ENCODE measurements around the gene ASXL3.

The ASXL3 gene

GRCh38 chr18:33665187-33665586 is 87.2 kb downstream of the ASXL3 start:
- H3K9ac ChIP-seq (ENCODE audit: low read depth, low read length) = no peak overlapping the region
- H3K27me3 ChIP-seq (ENCODE audit: control insufficient read depth, insufficient read depth, low read length) = peaks cover 6% of the 10 kb centered on the region
- H3K4me3 ChIP-seq (ENCODE audit: low read length) = no peak overlapping the region
- no peak overlapping the region for H3K4me2 ChIP-seq (ENCODE audit: low read length)
- H3K36me3 ChIP-seq (ENCODE audit: insufficient read depth, low read length) = no peaks in the 10 kb centered on the region
- no peaks in the 10 kb centered on the region for H3K9me3 ChIP-seq (replicated peaks; ENCODE audit: low read length)
- no peaks in the 10 kb centered on the region for H3K4me1 ChIP-seq (ENCODE audit: control insufficient read depth, insufficient read depth, low read length)

DNA sequence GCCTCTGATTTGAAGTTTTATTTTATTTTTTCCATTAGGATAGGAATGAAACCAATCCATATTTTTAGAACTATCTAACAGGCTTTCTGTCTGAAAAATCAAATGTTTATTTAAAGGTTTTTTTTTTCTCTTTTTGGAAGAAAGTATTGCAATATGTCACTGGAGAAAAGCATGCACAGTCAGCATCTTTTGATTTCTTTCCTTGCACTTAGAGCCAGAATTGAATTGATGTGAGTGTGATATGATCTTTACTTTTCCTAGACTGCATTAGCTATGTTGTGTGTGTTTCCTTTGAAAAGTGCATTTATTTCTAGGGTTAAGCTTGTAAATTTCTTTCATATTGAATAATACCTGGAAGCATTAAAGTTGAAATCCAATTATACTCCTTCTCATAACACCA is 87.6 kb downstream of the ASXL3 start:
- Histone ChIP-seq H3K4me2 (ENCODE audit: low read length) (no peak overlapping the region), H3K9me3 (replicated peaks; ENCODE audit: low read length) (no peaks in the 10 kb centered on the region), H3K9ac (ENCODE audit: low read depth, low read length) (no peak overlapping the region), H3K4me1 (ENCODE audit: control insufficient read depth, insufficient read depth, low read length) (no peaks in the 10 kb centered on the region), H3K4me3 (ENCODE audit: low read length) (no peak overlapping the region), H3K36me3 (ENCODE audit: insufficient read depth, low read length) (no peaks in the 10 kb centered on the region), H3K27me3 (ENCODE audit: control insufficient read depth, insufficient read depth, low read length) (peaks cover 4% of the 10 kb centered on the region)

- H3K4me1 ChIP-seq (ENCODE audit: control insufficient read depth, insufficient read depth, low read length) = no peaks in the 10 kb centered on the region
- H3K9ac ChIP-seq (ENCODE audit: low read depth, low read length) = no peak overlapping the region
- H3K4me3 ChIP-seq (ENCODE audit: low read length) = no peak overlapping the region
- H3K4me2 ChIP-seq (ENCODE audit: low read length) = no peak overlapping the region
- no peaks in the 10 kb centered on the region for H3K9me3 ChIP-seq (replicated peaks; ENCODE audit: low read length)
- H3K36me3 ChIP-seq (ENCODE audit: insufficient read depth, low read length) = no peaks in the 10 kb centered on the region
- peaks cover 3% of the 10 kb centered on the region for H3K27me3 ChIP-seq (ENCODE audit: control insufficient read depth, insufficient read depth, low read length)
Measured at GRCh38 chr18:33666915-33667314, 88.9 kb downstream of the ASXL3 start.

DNA sequence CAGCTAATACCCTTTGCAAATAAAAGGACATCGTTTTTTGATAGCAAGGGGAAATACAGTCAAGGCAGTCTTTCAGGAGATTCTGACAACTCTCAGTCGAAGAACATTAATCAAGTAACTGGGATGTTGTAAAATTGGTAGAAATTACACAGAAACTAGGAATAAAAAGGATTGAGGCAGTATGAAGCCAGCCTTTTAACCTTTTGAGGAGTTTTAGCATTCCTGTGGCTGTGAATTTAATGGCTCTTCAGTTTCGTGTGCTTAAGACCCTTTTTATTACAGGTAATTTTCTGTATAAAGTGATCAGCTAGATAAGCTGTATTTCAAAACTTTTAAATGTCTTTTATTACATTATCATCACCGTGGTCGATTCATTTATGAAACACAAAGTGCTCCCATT is 91.6 kb downstream of the ASXL3 start:
- H3K4me3 ChIP-seq (ENCODE audit: low read length) = no peak overlapping the region
- no peak overlapping the region for H3K9ac ChIP-seq (ENCODE audit: low read depth, low read length)
- H3K9me3 ChIP-seq (replicated peaks; ENCODE audit: low read length) = no peaks in the 10 kb centered on the region
- H3K4me2 ChIP-seq (ENCODE audit: low read length) = no peak overlapping the region
- no peaks in the 10 kb centered on the region for H3K27me3 ChIP-seq (ENCODE audit: control insufficient read depth, insufficient read depth, low read length)
- no peaks in the 10 kb centered on the region for H3K36me3 ChIP-seq (ENCODE audit: insufficient read depth, low read length)
- no peaks in the 10 kb centered on the region for H3K4me1 ChIP-seq (ENCODE audit: control insufficient read depth, insufficient read depth, low read length)

- Histone ChIP-seq H3K9me3 (replicated peaks; ENCODE audit: low read length) (no peaks in the 10 kb centered on the region), H3K36me3 (ENCODE audit: insufficient read depth, low read length) (no peaks in the 10 kb centered on the region), H3K4me3 (ENCODE audit: low read length) (no peak overlapping the region), H3K4me1 (ENCODE audit: control insufficient read depth, insufficient read depth, low read length) (no peaks in the 10 kb centered on the region), H3K9ac (ENCODE audit: low read depth, low read length) (no peak overlapping the region), H3K27me3 (ENCODE audit: control insufficient read depth, insufficient read depth, low read length) (no peaks in the 10 kb centered on the region), H3K4me2 (ENCODE audit: low read length) (no peak overlapping the region)
Measured at GRCh38 chr18:33670029-33670428, 92.0 kb downstream of the ASXL3 start.

- Histone ChIP-seq H3K9me3 (replicated peaks; ENCODE audit: low read length) (no peaks in the 10 kb centered on the region), H3K4me1 (ENCODE audit: control insufficient read depth, insufficient read depth, low read length) (no peaks in the 10 kb centered on the region), H3K4me3 (ENCODE audit: low read length) (no peak overlapping the region), H3K4me2 (ENCODE audit: low read length) (no peak overlapping the region), H3K36me3 (ENCODE audit: insufficient read depth, low read length) (no peaks in the 10 kb centered on the region), H3K9ac (ENCODE audit: low read depth, low read length) (no peak overlapping the region), H3K27me3 (ENCODE audit: control insufficient read depth, insufficient read depth, low read length) (no peaks in the 10 kb centered on the region)
Measured at GRCh38 chr18:33673689-33674088, 95.7 kb downstream of the ASXL3 start.

DNA sequence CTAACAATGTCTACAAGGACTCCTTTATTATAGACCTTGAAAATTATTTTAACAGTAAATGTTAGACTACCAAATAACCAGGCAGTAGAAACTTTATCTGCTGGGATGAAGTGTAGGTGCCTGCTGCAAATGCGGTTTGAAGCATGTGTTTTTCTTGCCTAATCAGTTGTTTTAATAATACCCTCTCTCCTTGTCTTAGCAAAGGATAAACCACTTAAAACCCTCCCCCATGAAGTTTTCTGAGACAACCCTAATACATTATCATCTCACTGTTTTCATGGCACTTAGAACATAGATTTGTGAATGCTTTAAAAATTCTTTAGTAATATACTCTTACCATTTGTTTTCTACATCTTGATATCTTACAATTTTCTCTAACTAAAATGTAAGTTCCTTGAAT is 98.6 kb downstream of the ASXL3 start:
- no peak overlapping the region for H3K4me3 ChIP-seq (ENCODE audit: low read length)
- no peaks in the 10 kb centered on the region for H3K27me3 ChIP-seq (ENCODE audit: control insufficient read depth, insufficient read depth, low read length)
- no peaks in the 10 kb centered on the region for H3K4me1 ChIP-seq (ENCODE audit: control insufficient read depth, insufficient read depth, low read length)
- H3K4me2 ChIP-seq (ENCODE audit: low read length) = no peak overlapping the region
- H3K9ac ChIP-seq (ENCODE audit: low read depth, low read length) = no peak overlapping the region
- H3K9me3 ChIP-seq (replicated peaks; ENCODE audit: low read length) = no peaks in the 10 kb centered on the region
- H3K36me3 ChIP-seq (ENCODE audit: insufficient read depth, low read length) = no peaks in the 10 kb centered on the region

- no peaks in the 10 kb centered on the region for H3K36me3 ChIP-seq (ENCODE audit: insufficient read depth, low read length)
- H3K4me3 ChIP-seq (ENCODE audit: low read length) = no peak overlapping the region
- H3K9me3 ChIP-seq (replicated peaks; ENCODE audit: low read length) = no peaks in the 10 kb centered on the region
- H3K4me1 ChIP-seq (ENCODE audit: control insufficient read depth, insufficient read depth, low read length) = no peaks in the 10 kb centered on the region
- no peak overlapping the region for H3K4me2 ChIP-seq (ENCODE audit: low read length)
- H3K9ac ChIP-seq (ENCODE audit: low read depth, low read length) = no peak overlapping the region
- H3K27me3 ChIP-seq (ENCODE audit: control insufficient read depth, insufficient read depth, low read length) = no peaks in the 10 kb centered on the region
Measured at GRCh38 chr18:33677891-33678290, 99.9 kb downstream of the ASXL3 start.

GRCh38 chr18:33682436-33682835 is 104.4 kb downstream of the ASXL3 start:
- H3K9ac ChIP-seq (ENCODE audit: low read depth, low read length) = no peak overlapping the region
- H3K4me3 ChIP-seq (ENCODE audit: low read length) = no peak overlapping the region
- peaks cover 5% of the 10 kb centered on the region for H3K27me3 ChIP-seq (ENCODE audit: control insufficient read depth, insufficient read depth, low read length)
- no peak overlapping the region for H3K4me2 ChIP-seq (ENCODE audit: low read length)
- H3K36me3 ChIP-seq (ENCODE audit: insufficient read depth, low read length) = no peaks in the 10 kb centered on the region
- no peaks in the 10 kb centered on the region for H3K4me1 ChIP-seq (ENCODE audit: control insufficient read depth, insufficient read depth, low read length)
- no peaks in the 10 kb centered on the region for H3K9me3 ChIP-seq (replicated peaks; ENCODE audit: low read length)

GRCh38 chr18:33694593-33694992 is 116.6 kb downstream of the ASXL3 start:
- Histone ChIP-seq H3K9me3 (replicated peaks; ENCODE audit: low read length) (no peaks in the 10 kb centered on the region), H3K4me3 (ENCODE audit: low read length) (no peak overlapping the region), H3K4me1 (ENCODE audit: control insufficient read depth, insufficient read depth, low read length) (no peaks in the 10 kb centered on the region), H3K9ac (ENCODE audit: low read depth, low read length) (no peak overlapping the region), H3K36me3 (ENCODE audit: insufficient read depth, low read length) (no peaks in the 10 kb centered on the region), H3K27me3 (ENCODE audit: control insufficient read depth, insufficient read depth, low read length) (peaks cover 6% of the 10 kb centered on the region), H3K4me2 (ENCODE audit: low read length) (no peak overlapping the region)

GRCh38 chr18:33696332-33697162 is 118.5 kb downstream of the ASXL3 start:
- H3K27me3 ChIP-seq (ENCODE audit: control insufficient read depth, insufficient read depth, low read length) = peaks cover 6% of the 10 kb centered on the region
- no peak overlapping the region for H3K4me3 ChIP-seq (ENCODE audit: low read length)
- no peaks in the 10 kb centered on the region for H3K36me3 ChIP-seq (ENCODE audit: insufficient read depth, low read length)
- no peak overlapping the region for H3K4me2 ChIP-seq (ENCODE audit: low read length)
- H3K9ac ChIP-seq (ENCODE audit: low read depth, low read length) = no peak overlapping the region
- no peaks in the 10 kb centered on the region for H3K9me3 ChIP-seq (replicated peaks; ENCODE audit: low read length)
- H3K4me1 ChIP-seq (ENCODE audit: control insufficient read depth, insufficient read depth, low read length) = no peaks in the 10 kb centered on the region

DNA sequence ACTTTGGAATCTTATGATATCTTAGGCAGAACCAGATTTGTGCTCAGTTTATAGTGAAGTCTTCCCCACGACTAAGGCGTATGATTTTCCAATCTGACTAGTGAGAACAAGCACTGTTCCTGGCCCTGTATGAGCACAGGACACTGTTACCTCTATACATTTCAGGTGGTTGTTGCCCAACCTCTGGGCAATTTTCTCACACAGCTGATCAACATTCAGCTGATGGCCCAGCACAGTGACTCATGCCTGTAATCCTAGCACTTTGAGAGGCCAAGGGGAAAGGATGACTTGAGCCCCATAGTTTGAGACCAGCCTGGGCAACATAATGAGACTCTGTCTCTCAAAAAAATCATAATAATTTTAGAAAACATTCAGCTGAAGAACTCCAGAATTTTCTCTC is 119.5 kb downstream of the ASXL3 start:
- no peak overlapping the region for H3K9ac ChIP-seq (ENCODE audit: low read depth, low read length)
- H3K4me3 ChIP-seq (ENCODE audit: low read length) = no peak overlapping the region
- no peaks in the 10 kb centered on the region for H3K4me1 ChIP-seq (ENCODE audit: control insufficient read depth, insufficient read depth, low read length)
- peaks cover 6% of the 10 kb centered on the region for H3K27me3 ChIP-seq (ENCODE audit: control insufficient read depth, insufficient read depth, low read length)
- H3K9me3 ChIP-seq (replicated peaks; ENCODE audit: low read length) = no peaks in the 10 kb centered on the region
- no peaks in the 10 kb centered on the region for H3K36me3 ChIP-seq (ENCODE audit: insufficient read depth, low read length)
- H3K4me2 ChIP-seq (ENCODE audit: low read length) = no peak overlapping the region

All from skeletal muscle satellite cell (primary cell).